SHP77 treated with DMSO at 0.1 percent for 48 hours (cell line): ENCODE measurements around the gene ZNF519.

ENCODE experiments used
- DNase-seq: peaks from one replicate; lab custom pipeline; 2025; lab: John Stamatoyannopoulos, UW

ZNF519 gene

GRCh38 chr18:14098428-14098827, 33.8 kb downstream of the ZNF519 start:
- no peak for DNase-seq

DNA sequence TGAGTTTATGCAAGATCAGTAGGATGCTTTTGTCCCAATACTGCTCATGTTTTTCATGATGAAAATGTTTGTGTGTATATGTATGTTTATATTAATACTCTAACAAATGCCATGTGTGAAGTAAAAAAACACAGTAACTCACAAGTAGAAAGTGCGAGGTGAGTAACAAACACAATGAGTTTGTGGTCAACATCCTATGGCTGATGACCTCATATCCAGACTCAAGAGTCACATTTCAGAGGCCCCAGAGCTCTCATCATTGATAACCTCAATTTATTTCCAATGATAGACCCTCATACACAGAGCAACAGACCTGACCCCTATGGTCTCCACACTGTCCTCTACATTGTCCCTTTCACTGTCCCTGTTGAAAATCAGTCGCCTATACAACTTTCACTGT, 34.5 kb downstream of the ZNF519 start:
- no peak for DNase-seq

GRCh38 chr18:14093307-14093915, 38.8 kb downstream of the ZNF519 start:
- DNase-seq, result no peak

DNA sequence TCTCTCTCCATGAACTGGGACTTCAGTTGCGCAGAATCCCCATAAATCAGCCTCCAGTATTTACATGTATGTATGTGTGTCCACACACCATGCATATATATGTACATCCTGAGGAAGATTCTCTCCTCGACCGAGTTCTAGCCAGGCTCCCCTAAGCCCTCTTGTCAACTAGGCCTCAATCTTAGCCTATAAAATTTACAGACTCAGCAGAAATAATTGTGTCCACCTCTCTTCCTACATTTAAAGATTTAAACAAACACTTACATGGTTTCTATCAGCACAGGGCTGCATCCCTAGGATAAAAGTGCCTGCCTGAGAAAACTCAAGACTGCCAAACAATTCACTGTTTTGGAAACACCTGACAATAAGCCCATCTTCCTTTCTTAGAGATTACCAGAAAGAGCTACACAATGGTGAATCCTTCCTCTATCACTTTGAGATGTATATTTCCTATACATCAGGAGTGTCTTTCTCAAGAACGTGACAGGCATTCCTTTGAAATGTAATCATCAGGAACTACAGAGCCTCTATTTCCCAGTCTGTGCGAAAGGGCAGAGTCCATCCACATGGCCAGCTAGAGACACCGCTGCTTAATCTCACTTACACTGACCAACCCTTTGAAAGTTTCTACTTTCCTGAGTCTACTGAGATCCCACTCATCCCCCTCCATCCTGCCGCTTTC, 39.5 kb downstream of the ZNF519 start:
- no peak for DNase-seq

DNA sequence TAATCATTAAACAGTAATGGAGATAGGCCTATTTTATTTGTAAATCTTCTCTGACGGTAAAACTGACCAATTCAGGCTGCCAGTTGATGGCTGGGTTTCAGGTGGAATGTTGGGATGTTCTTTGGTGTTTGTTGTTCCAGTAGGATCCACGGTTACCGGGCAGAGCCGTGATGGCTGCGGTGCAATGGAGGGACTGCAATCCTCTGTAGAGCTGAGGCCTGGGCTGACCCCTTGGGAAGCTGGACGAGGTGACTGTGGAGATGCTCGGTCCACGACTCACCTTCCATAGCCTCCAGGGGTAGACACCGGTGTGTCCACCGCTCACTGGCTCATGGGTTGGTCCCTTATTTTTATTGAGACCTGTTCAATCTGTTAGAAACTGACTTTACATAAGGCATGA, 42.5 kb downstream of the ZNF519 start:
- DNase-seq, result no peak

- no peak for DNase-seq
These were observed 43.0 kb downstream of the ZNF519 start for GRCh38 chr18:14089191-14089590.

DNA sequence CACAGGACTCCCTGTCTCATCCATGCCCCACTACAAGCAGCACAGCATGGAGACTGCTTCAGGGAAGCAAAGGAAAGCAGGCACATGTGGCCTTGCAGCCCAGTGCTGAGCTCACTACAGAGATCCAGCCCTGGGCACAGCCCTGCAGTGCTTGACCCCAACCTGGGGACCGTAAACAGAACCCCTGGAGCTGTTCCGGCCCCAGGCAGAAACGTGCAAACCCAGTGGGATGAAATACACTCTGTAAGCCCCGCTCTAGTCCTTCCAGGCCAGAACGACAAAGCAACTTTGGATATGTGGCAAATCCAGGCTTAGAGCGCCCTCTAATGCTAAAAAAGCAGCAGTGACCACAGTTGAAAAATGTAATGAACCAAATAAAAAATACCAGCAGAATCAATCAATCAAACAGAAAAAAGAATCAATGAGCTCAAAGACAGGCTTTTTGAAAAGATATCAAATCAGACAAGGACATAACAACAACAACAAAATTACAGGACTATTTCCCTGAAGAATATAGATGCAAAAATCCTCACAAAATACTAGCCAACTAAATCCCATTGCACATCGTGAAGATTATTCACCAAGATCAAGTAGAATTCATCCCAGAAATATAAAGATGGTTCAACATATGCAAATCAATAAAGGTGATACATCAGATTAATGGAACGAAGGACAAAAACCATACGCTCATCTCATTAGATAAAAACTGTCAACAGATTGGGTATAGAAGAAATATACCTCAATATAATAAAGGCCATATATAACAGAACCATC, 45.6 kb downstream of the ZNF519 start:
- peak; percentile 12 for DNase-seq

DNA sequence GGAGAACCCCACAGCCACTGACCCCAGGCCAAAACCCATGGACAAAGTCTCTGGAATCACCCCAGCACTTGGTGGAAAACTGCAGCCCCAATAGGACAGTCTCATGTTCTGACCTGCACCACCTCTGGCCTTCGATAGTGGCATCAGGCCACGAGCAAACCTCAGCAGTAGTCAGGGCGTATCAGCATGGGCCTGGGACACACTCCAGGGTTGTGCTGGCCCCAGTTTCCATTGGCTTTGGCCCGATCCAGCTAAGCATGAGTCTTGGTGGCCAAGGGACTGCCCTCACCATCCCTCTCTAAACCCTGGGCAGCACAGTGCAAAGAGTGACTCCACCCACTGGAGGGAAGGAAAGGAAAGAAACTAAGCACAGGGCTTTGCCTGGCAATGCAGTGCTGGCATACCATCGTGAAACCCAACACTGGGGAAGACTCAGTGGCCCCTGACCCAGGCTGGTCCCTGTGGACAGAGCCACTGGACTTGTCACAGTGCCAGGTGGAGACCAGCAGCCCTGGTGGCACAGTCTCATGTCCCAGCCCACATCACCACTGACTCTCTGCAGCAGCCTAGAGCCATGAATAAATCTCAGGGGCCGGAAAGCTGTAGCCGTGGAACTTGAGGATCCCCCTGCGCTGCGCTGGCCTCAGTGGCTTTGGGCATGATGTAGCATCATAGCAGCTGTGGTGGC, 46.3 kb downstream of the ZNF519 start:
- no peak for DNase-seq

DNA sequence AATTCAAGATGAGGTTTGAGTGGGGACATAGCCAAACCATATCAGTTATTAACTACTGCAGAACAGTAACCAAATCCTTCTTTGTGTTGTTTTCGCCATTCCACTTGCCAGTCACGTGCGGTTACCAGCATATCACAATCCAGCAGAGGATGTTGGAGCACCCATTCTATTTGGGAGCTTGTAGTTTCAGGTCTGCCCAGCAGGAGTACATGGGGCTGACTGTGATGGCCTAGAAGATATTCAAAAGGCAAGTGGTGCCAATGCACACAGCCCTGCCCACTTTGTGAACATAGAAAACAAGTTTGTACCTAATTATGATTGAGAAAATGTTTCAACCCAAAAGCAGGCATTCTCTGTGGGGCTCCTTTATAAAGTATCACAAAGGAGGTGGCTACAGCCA, 57.0 kb downstream of the ZNF519 start:
- no peak for DNase-seq

DNA sequence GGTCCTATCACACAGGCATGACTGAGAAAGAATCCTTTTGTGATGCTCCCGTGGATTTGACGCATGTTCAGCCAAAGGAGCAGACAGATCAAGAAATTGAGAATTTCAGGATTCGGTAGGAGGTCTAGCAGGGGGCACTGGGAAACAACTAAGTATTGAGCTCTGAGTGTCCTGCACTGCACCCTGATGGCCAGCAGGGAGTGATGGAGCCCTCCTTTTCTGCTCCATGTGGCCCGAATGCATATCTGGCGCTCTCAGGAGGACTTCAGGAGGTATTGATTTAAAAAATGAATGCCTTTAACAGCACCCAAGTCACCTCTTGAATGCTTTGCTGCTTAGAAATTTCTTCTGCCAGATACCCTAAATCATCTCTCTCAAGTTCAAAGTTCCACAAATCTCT, 58.0 kb downstream of the ZNF519 start:
- DNase-seq, result no peak

GRCh38 chr18:14053661-14054060, 78.6 kb downstream of the ZNF519 start:
- no peak for DNase-seq
